Large intestine (tissue), 3 donors: Measurements from ENCODE around the gene EPB41L4B. TPM values are rescaled to one million over a fixed set of nuclear protein-coding genes. Genes with fewer than 3 reads are reported as not detected.
"Not testable (repeated sequence)": the region's sequence is repeated elsewhere in the genome, so short reads cannot be mapped to it uniquely, and the experiment has no call there.

ENCODE experiments used
- DNase-seq, 2 donors: peaks; one replicate each; pipeline versions ENCODE4 v3.0.0 to v3.0.0-alpha.2; 2013
- H3K27ac ChIP-seq: one replicate; pipeline ENCODE4 v1.5.1; 2013; ENCODE audit warnings: low read length
- H3K27me3 ChIP-seq: 2 replicates; pipeline ENCODE4 v1.6.1; 2013; ENCODE audit warnings: low read length; ENCODE audit not compliant: control insufficient read depth, insufficient read depth
- H3K36me3 ChIP-seq: 2 replicates; pipeline ENCODE4 v1.6.1; 2013; ENCODE audit warnings: low read length; ENCODE audit not compliant: control insufficient read depth, insufficient read depth
- H3K4me1 ChIP-seq: one replicate; pipeline ENCODE4 v1.6.1; 2013; ENCODE audit warnings: low read length; ENCODE audit not compliant: control insufficient read depth, insufficient read depth
- H3K4me3 ChIP-seq: one replicate; pipeline ENCODE4 v1.5.1; 2013; ENCODE audit warnings: low read length
- H3K9me3 ChIP-seq: one replicate; pipeline ENCODE4 v1.6.1; 2013; ENCODE audit warnings: mild to moderate bottlenecking, low read depth, low read length, moderate library complexity; ENCODE audit not compliant: control insufficient read depth
- WGBS: methylation state at CpG from one replicate; pipeline ENCODE4 v1.1.5; 2013; ENCODE audit warnings: low lambda C conversion rate; ENCODE audit not compliant: insufficient coverage; 5-methylcytosine and 5-hydroxymethylcytosine counted together
- polyA plus RNA-seq: library from polyadenylated mRNA; unstranded; fragments of 120-200 nt; gene quantifications from one replicate; pipeline ENCODE4 v1.2.1, GENCODE V29; 2013

Gene EPB41L4B
- polyA plus RNA-seq, 1 donor: 35.5 TPM

DNA sequence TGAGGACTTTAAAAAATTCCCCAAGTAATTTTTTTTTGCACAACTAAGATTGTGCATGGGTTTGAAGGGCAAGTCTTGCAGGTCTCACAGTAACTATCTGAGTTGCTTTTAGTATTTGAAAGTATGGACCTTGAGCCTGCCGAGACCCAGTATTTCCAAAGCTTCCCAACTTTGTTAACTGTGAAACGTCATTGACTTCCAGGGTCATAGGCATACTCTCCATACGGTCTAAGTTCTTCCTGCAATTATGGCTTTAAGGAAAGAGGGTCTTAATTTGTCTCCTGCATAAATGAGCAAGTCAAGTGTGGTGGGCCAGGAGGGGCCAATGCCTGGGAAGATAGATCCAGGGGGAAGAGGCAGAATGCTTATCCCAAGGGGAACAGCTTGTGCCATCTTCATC lies 24.0 kb upstream of the EPB41L4B start:
- Histone ChIP-seq H3K27ac (peak overlapping the region; percentile 96), H3K36me3 (no peaks in the 10 kb centered on the region), H3K4me1 (peaks cover 62% of the 10 kb centered on the region), H3K4me3 (no peak overlapping the region), H3K27me3 (no peaks in the 10 kb centered on the region), H3K9me3 (no peaks in the 10 kb centered on the region)
- WGBS: no CpG with 5 or more reads among the region's 3 CpGs
- DNase-seq: peak; percentile 67 to 79

- peak; percentile 76 to 91 for DNase-seq
- H3K4me1 ChIP-seq: peaks cover 58% of the 10 kb centered on the region
Observed at GRCh38 chr9:109342878-109343277, 22.0 kb upstream of the EPB41L4B start.

GRCh38 chr9:109341561-109341960 lies 20.7 kb upstream of the EPB41L4B start:
- 60% methylated on average over 1 of the region's 6 CpGs for WGBS
- no peaks in the 10 kb centered on the region for H3K36me3 ChIP-seq
- no peaks in the 10 kb centered on the region for H3K9me3 ChIP-seq
- no peak overlapping the region for H3K4me3 ChIP-seq
- H3K4me1 ChIP-seq: peaks cover 46% of the 10 kb centered on the region
- H3K27me3 ChIP-seq: no peaks in the 10 kb centered on the region
- DNase-seq: no peak
- H3K27ac ChIP-seq: no peak overlapping the region

More at GRCh38 chr9:109342878-109343277, 22.0 kb upstream of the EPB41L4B start:
- H3K27ac ChIP-seq: peak overlapping the region; percentile 96
- no peaks in the 10 kb centered on the region for H3K27me3 ChIP-seq
- no peak overlapping the region for H3K4me3 ChIP-seq
- no peaks in the 10 kb centered on the region for H3K9me3 ChIP-seq
- H3K36me3 ChIP-seq: no peaks in the 10 kb centered on the region
- no CpG with 5 or more reads among the region's 4 CpGs for WGBS

DNA sequence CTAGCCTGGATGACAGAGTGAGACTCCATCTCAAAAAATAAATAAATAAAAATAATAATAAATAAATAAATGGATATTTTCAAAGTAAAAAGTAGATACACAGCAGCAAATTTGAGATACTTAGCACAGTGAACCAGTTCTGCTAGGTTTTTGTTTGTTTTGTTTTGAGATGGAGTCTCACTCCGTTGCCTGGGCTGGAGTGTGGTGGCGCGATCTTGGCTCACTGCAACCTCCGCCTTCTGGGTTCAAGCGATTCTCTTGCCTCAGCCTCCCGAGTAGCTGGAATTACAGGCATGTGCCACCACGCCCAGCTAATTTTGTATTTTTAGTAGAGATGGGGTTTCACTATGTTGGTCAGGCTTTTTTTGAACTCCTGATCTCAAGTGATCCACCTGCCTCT lies 20.1 kb upstream of the EPB41L4B start:
- H3K9me3 ChIP-seq, H3K4me3 ChIP-seq, H3K36me3 ChIP-seq, H3K27me3 ChIP-seq, DNase-seq, H3K27ac ChIP-seq: not testable (repeated sequence)
- no CpG with 5 or more reads among the region's 7 CpGs for WGBS
- H3K4me1 ChIP-seq: peaks cover 42% of the 10 kb centered on the region

DNA sequence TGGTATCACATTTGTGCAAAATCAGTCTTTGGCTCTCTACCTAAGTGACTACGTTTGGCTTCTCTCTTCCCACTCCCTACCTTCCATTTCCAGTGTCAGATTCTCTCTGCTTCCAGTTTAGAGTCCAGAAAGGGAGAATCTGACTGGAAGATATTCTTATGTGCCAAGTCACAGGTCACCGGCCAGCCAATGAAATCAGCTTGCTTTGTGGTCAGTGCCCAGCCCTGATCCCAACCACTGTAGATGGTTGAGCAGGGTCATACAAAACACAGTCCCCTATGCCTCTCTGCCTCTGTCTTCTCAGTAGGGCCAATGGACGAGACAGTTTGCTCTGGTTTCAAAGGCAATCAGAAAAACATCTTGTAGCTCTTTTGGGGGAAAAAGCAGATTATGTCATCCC lies 15.6 kb upstream of the EPB41L4B start:
- Histone ChIP-seq H3K27me3 (no peaks in the 10 kb centered on the region), H3K9me3 (no peaks in the 10 kb centered on the region), H3K4me1 (peaks cover 2% of the 10 kb centered on the region), H3K36me3 (no peaks in the 10 kb centered on the region), H3K27ac (peak overlapping the region; percentile 27), H3K4me3 (no peak overlapping the region)
- WGBS: no CpG with 5 or more reads among the region's 3 CpGs
- no peak for DNase-seq

- peaks cover 3% of the 10 kb centered on the region for H3K4me1 ChIP-seq
- no peaks in the 10 kb centered on the region for H3K9me3 ChIP-seq
- peak overlapping the region; percentile 27 for H3K27ac ChIP-seq
- no peak for DNase-seq
- H3K36me3 ChIP-seq: no peaks in the 10 kb centered on the region
- no CpG with 5 or more reads among the region's 2 CpGs for WGBS
- H3K4me3 ChIP-seq: no peak overlapping the region
- H3K27me3 ChIP-seq: no peaks in the 10 kb centered on the region
Observed at GRCh38 chr9:109335929-109336328, 15.1 kb upstream of the EPB41L4B start.

DNA sequence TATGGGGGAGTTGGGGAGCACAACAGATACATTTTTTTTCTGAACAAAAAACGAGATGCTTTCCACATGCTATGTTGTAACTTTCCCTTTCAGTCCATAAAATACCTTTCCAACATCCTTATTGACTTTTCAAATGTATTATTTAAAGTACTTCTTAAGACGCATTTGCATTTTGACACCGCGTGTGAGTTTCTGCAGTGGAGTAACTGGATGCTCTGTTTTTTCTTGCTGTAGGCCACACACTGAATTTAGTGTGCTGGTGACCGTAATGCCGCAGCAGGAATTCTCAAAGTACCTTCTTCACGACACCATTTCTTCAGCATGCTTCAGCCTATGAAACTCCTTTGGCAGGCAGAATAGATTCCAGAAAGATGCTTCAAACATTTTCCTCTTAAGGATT lies 14.3 kb upstream of the EPB41L4B start:
- no peaks in the 10 kb centered on the region for H3K9me3 ChIP-seq
- no peaks in the 10 kb centered on the region for H3K27me3 ChIP-seq
- H3K27ac ChIP-seq: no peak overlapping the region
- no peak overlapping the region for H3K4me3 ChIP-seq
- no peaks in the 10 kb centered on the region for H3K36me3 ChIP-seq
- H3K4me1 ChIP-seq: peaks cover 3% of the 10 kb centered on the region
- DNase-seq: no peak
- no CpG with 5 or more reads among the region's 7 CpGs for WGBS

- Histone ChIP-seq H3K4me1 (peaks cover 14% of the 10 kb centered on the region), H3K4me3 (no peak overlapping the region), H3K27ac (no peak overlapping the region), H3K27me3 (no peaks in the 10 kb centered on the region), H3K9me3 (no peaks in the 10 kb centered on the region), H3K36me3 (no peaks in the 10 kb centered on the region)
- DNase-seq: no peak
- no CpG with 5 or more reads among the region's 5 CpGs for whole genome bisulfite sequencing
Observed at GRCh38 chr9:109331353-109331752, 10.5 kb upstream of the EPB41L4B start.

GRCh38 chr9:109329638-109330258 lies 8.9 kb upstream of the EPB41L4B start:
- no CpG with 5 or more reads among the region's 11 CpGs for WGBS
- H3K4me3 ChIP-seq: no peak overlapping the region
- peak overlapping the region; percentile 42 for H3K27ac ChIP-seq
- no peaks in the 10 kb centered on the region for H3K27me3 ChIP-seq
- DNase-seq: peak in 1 of 2 donors; percentile 72
- H3K4me1 ChIP-seq: peaks cover 14% of the 10 kb centered on the region
- H3K9me3 ChIP-seq: no peaks in the 10 kb centered on the region
- H3K36me3 ChIP-seq: no peaks in the 10 kb centered on the region

- peaks cover 14% of the 10 kb centered on the region for H3K4me1 ChIP-seq
- WGBS: no CpG with 5 or more reads among the region's 12 CpGs
- peak overlapping the region; percentile 42 for H3K27ac ChIP-seq
- no peaks in the 10 kb centered on the region for H3K27me3 ChIP-seq
- H3K4me3 ChIP-seq: peak overlapping the region; percentile 3
- peak; percentile 67 to 85 for DNase-seq
- H3K36me3 ChIP-seq: no peaks in the 10 kb centered on the region
- no peaks in the 10 kb centered on the region for H3K9me3 ChIP-seq
Observed at GRCh38 chr9:109328978-109329637, 8.2 kb upstream of the EPB41L4B start.

GRCh38 chr9:109325089-109325488 lies 4.2 kb upstream of the EPB41L4B start:
- no peak for DNase-seq
- H3K27ac ChIP-seq: no peak overlapping the region
- H3K4me3 ChIP-seq: no peak overlapping the region
- peaks cover 17% of the 10 kb centered on the region for H3K4me1 ChIP-seq
- H3K27me3 ChIP-seq: no peaks in the 10 kb centered on the region
- no peaks in the 10 kb centered on the region for H3K9me3 ChIP-seq
- H3K36me3 ChIP-seq: no peaks in the 10 kb centered on the region
